Activated CD4-positive, CD25-positive, alpha-beta regulatory T cell treated with anti-CD3 and anti-CD28 coated beads, Interleukin-2, amount 50 U/mL, for 72 hours (primary cell): ENCODE measurements around the gene STARD13.

Source experiments
- DNase-seq: peaks from one replicate; pipeline ENCODE4 v3.0.0; 2021

The STARD13 gene

DNA sequence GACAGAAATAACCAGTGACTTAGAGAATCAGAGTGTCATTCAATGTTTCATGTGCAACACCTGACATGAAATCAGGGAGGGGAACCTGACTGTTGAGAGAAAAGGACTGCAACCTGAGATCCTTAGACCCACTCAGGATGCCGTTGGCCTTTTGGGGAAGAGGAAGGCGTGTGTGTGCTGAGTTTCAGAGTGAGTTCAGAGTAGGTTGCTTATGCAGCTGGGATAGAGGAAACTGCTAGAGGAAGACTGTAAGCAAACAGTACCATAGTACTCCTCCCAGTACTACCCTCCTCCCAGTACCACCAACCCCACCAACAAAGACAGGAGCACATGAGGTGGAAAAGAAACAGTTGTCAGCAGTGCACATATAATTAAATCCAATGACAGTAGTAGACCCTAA is 205.6 kb downstream of the STARD13 start:
- no peak for DNase-seq

DNA sequence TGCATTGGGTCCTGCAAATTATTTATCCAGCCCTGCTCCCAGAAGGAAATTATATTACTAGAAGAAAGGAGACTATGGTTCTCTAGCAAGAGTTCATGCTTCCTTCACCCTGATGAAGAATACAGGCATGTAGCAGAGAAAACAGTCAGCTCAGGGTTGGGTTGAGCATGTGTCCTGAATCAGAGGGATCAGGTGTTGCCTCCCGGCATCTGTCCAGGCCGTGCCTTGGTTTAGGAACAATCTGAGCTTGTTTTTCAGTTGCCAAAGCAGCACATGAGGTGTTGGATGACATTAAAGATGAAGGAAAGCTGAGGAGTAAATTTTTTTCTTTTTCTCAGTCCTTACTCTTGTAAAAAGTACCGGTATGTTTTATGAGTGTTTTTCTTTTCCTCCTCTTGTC is 207.3 kb downstream of the STARD13 start:
- no peak for DNase-seq

DNA sequence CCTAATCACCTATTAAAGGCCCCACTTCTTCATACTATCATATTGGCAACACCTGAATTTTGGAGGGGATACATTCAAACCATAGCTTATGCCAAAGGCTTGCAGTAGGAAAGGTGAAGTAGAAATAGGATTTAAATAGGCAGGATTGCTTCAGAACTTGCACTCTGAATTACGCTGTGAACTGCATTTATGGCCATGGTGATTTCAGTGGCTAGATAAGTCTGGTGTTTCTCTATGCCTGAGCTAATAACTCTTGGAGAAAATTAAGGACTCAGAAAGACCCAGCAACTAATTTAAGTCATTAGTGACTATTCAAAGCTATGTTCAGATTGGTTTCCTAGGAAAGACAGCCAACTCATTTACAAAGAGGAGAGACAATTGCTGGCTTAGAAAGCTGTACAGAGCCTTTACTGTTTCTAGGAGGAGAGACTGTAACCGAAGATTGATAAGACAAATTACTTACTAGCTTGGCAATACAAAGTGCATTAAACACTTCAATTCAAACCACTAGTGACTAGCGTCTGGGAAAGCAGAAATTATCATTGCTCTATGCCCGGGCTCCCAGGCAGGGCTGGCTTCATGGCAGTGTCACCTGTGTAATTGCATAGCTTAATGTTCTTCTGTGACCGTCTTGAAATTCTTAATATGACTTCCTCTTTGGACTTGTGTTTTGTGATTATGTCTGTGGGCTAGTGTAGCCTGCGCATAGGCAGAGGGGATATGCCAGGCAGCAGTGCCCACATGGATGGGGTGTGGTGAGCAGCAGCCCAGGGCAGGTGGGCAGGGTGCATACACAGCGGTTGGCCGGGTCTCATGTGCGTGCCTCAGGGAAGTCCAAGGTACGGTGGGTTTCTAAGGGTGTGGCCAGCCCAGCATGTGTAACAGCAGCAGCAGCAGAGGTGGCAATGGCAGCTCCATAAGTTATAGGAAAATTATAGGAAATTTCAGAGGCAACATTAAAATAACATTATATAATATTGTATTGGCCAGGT is 209.3 kb downstream of the STARD13 start:
- no peak for DNase-seq

DNA sequence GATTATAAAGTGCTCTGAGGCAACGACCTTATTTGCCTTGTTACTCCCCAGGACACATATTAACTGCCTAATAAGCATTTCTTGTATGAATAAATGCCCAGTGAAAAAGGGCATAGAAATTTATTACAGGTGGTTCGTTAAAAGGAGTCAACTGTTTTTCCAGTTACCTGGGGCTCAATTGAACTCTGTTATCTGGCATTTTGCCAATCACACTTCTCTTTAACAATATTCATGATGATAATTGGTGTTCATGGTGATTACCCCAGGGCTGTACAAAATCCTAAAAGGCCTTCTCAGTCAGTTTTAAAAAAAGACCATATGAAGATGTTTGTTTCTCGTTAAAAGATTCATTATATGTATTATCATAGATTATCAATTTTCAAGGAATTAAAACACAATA is 212.2 kb downstream of the STARD13 start:
- no peak for DNase-seq

DNA sequence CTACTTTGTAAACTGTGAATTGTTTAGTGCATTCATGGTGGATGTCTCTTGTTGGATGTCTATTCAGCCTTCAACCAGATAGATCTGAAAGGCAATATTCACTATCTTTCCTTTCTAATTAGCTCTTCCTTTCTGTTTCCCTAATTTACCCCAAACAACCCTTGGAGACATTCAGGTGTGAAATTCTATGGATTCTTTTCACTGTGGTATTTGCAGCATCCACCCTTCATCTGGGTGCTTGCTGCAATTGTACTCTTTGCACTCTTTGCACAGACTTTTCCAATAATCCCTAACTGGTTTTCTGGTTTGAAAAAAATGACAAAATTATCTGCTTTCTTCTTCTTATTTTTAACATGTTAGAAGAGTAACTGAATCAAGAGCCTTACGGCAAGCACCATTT is 212.8 kb downstream of the STARD13 start:
- no peak for DNase-seq

DNA sequence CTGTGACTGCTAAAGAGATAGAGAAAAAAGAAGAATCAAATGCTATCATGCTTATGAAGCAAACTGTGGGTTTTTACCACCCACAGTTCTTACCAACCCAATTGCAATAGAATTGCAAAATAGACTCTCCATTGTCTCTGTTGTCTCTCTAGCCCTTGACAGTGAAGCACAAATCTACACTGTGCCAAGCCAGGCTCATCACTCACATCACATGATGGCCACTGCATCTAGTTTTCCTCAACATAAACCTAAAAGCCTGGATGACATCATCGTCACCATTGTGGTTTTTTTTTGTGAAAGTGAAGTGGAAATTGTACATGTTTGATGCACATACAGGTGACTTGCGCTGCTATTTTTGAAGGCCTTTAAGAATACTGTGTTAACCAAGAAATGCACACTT is 213.3 kb downstream of the STARD13 start:
- no peak for DNase-seq

DNA sequence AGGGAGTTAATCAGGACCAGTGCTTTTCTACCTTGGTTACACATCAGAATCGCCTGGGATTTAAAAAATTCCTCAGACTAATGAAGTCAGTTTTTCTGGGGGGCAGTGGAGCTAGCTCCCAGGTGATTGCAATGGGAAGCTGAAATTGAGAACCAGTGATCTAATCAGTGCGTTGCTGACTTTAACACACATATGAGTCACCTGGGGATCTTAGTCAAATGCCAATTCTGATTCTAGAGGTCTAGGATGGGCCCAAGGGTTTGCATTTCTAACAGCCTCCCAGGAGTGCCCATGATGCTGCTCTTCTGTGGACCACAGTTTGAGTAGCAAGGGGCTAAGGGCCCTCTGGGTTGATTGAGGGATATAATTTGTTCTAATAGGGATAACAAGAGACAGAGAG is 214.8 kb downstream of the STARD13 start:
- DNase-seq: no peak

DNA sequence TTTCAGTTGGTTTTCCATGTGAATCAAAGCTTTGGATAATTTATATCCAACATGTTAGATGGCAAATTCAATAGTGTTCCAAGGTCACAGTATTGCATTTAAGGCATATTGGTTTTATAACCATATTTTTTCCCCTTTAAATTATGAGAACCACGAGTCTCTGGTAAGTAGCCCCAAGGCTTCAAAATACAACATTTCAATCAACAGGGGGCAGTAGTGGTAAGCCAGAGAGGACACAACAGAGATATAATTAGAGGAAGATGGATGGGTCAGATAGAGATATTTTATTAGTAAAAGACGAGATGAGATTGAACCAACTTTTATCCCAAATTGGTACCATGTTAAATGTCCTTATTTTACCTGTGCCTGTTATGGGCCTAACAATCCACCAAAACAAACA is 216.2 kb downstream of the STARD13 start:
- DNase-seq: no peak

DNA sequence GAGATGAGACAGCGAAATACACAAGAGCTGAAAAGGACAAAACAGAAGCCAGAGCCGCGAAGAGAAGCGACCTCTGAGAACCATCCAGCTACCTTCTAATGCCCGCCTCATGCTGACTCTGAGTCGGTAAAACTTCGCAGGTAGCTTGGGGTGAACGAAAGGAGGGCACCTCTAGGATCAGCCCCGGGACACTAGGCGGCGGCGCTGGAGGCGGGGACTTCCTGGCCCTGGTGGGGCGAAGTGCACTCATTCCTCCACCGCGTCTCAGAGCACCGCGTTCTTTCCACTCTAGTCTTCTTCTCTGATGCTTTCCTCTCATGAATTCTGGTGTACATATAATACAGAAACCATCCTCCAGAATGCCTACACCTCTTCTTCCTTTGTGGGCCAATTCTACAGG is 219.2 kb downstream of the STARD13 start:
- no peak for DNase-seq

DNA sequence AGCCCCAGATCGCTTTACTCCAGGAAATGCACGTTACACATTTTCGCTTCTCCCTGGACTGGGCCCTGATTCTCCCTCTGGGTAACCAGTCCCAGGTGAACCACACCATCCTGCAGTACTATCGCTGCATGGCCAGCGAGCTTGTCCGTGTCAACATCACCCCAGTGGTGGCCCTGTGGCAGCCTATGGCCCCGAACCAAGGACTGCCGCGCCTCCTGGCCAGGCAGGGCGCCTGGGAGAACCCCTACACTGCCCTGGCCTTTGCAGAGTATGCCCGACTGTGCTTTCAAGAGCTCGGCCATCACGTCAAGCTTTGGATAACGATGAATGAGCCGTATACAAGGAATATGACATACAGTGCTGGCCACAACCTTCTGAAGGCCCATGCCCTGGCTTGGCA is 224.7 kb downstream of the STARD13 start:
- no peak for DNase-seq

DNA sequence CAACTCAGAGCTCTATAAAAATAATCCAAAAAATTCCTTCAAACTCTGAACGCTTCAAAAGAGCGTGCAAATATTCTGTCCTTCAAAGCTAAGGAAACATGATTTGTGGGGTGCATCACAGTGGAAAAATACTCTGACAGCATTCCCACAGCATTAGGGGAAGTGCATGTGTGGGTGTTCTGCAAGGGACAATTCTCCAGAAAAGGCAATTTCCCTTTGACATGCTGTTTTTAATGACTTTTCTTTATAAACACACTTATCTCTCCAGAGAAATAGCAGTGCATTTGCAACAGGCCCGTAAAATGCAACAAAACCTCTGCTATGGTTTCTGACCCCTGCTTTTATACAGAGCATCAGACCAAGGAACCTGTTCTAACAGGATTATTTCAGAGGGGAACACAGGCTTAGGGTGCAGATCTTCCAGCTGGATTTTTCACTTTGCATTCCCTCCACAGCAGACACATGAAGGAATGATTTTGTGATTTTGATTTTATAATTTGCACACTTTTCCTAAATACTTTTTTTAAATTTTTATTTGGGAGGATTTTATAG is 226.7 kb downstream of the STARD13 start:
- DNase-seq: no peak

DNA sequence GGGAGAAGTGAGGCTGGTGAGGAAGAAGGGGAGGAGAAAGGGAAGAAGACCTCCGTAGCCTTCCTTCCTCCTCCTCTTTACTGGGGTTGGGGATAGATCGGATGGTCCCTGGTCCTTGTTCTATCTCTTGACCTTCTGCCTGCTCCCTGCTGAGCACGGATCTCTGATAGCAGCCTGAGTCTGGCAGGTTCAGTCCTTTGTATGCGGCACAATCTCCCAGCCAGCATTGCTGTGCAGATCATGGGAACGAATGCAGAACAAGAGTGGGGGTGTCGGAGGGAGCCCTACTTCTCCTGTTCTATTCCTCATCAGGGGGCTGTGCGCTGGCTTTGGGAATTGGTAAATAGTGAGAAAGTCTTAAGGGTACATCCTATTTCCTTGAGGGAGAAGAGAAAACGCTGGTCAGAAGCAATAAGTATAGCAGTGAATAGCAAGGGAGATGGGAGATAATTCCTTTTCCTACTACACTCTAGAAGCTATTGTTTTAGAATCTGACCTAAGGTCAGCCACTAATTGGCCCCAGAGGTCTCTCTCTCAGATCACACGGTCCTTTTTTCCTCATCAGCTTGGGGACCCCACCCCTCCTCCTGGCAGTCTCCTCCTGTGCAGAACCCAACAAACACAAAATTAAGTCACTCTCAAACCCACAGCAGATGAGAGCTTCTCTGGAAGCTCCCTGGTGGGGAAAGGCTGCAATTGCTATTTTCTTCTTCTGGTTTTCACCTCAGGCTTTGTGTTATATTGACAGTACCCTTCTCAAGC is 228.4 kb downstream of the STARD13 start:
- no peak for DNase-seq

DNA sequence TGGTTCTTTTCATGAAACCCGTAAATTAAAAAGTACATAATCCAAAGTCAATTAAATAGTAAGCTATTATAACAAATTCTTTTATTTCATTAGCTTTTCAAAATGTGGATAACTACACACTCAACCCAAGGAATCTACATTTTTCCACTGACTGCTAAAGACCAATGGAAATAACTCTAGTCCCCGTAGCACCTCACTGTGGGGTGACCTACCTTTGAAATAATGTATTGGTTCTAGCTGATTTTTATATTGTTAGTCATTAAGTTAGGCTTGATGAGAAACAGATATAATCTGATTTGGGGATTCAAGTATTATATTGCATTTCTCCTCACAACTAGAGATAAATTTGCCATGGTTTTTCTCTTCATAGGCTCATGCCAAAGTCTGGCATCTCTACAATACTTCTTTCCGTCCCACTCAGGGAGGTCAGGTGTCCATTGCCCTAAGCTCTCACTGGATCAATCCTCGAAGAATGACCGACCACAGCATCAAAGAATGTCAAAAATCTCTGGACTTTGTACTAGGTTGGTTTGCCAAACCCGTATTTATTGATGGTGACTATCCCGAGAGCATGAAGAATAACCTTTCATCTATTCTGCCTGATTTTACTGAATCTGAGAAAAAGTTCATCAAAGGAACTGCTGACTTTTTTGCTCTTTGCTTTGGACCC is 232.0 kb downstream of the STARD13 start:
- no peak for DNase-seq
